H9 (cell line): ENCODE data around the gene EPHB2. TPM values are rescaled to one million over a fixed set of nuclear protein-coding genes. Genes with fewer than 3 reads are reported as not detected.

ENCODE experiments used
- DNase-seq: peaks from one replicate; pipeline ENCODE4 v3.0.0-alpha.2; 2017
- H2AFZ ChIP-seq: one replicate; pipeline ENCODE4 v1.6.1; 2013; ENCODE audit warnings: mild to moderate bottlenecking, low read length, control low read depth, moderate library complexity
- H2AK5ac ChIP-seq: 2 replicates; pipeline ENCODE4 v1.6.1; 2013; ENCODE audit warnings: low read length, control low read depth, mixed read lengths; ENCODE audit not compliant: insufficient read length
- H2BK120ac ChIP-seq: one replicate; pipeline ENCODE4 v1.6.1; 2013; ENCODE audit warnings: low read depth, mild to moderate bottlenecking, low read length, control low read depth, inconsistent platforms; ENCODE audit not compliant: poor library complexity, severe bottlenecking
- H2BK12ac ChIP-seq: 2 replicates; pipeline ENCODE4 v1.6.1; 2013; ENCODE audit warnings: low read length, control low read depth, mixed read lengths, low read depth; ENCODE audit not compliant: insufficient read length
- H2BK15ac ChIP-seq: 2 replicates; pipeline ENCODE4 v1.6.1; 2013; ENCODE audit warnings: low read depth, low read length, control low read depth
- H2BK20ac ChIP-seq: one replicate; pipeline ENCODE4 v1.6.1; 2013; ENCODE audit warnings: low read depth, mild to moderate bottlenecking, low read length, control low read depth, inconsistent platforms; ENCODE audit not compliant: poor library complexity, severe bottlenecking
- H2BK5ac ChIP-seq: 2 replicates; pipeline ENCODE4 v1.6.1; 2013; ENCODE audit warnings: low read length, control low read depth, mixed read lengths; ENCODE audit not compliant: insufficient read length
- H3K14ac ChIP-seq: 2 replicates; pipeline ENCODE4 v1.6.1; 2013; ENCODE audit warnings: low read length, control low read depth; ENCODE audit not compliant: insufficient read depth
- H3K18ac ChIP-seq: 2 replicates; pipeline ENCODE4 v1.6.1; 2013; ENCODE audit warnings: low read depth, mild to moderate bottlenecking, mixed read lengths, low read length, control low read depth; ENCODE audit not compliant: insufficient read length
- H3K23ac ChIP-seq: 2 replicates; pipeline ENCODE4 v1.6.1; 2013; ENCODE audit warnings: low read length, control low read depth, mixed read lengths, low read depth; ENCODE audit not compliant: insufficient read length
- H3K23me2 ChIP-seq: 2 replicates; pipeline ENCODE4 v1.6.1; 2013; ENCODE audit warnings: low read depth, mild to moderate bottlenecking, mixed read lengths, low read length, control low read depth; ENCODE audit not compliant: insufficient read length, poor library complexity, severe bottlenecking
- H3K27ac ChIP-seq: 2 replicates; pipeline ENCODE4 v1.5.1; 2013; ENCODE audit warnings: low read length, control low read depth, mixed read lengths, low read depth; ENCODE audit not compliant: insufficient read length
- H3K27me3 ChIP-seq: 2 replicates; pipeline ENCODE4 v1.6.1; 2013; ENCODE audit warnings: low read length, control low read depth, inconsistent platforms; ENCODE audit not compliant: insufficient read depth
- H3K4ac ChIP-seq: 2 replicates; pipeline ENCODE4 v1.6.1; 2013; ENCODE audit warnings: low read depth, mild to moderate bottlenecking, control low read depth, inconsistent platforms, low read length, moderate library complexity
- H3K4me1 ChIP-seq: 2 replicates; pipeline ENCODE4 v1.6.1; 2013; ENCODE audit warnings: low read length, control low read depth, inconsistent platforms; ENCODE audit not compliant: insufficient read depth
- H3K4me2 ChIP-seq: 2 replicates; pipeline ENCODE4 v1.6.1; 2013; ENCODE audit warnings: low read length, control low read depth, mixed read lengths; ENCODE audit not compliant: insufficient read length, insufficient read depth
- H3K56ac ChIP-seq: 2 replicates; pipeline ENCODE4 v1.6.1; 2013; ENCODE audit warnings: low read depth, mild to moderate bottlenecking, mixed read lengths, low read length, control low read depth; ENCODE audit not compliant: insufficient read length
- H3K79me1 ChIP-seq: 2 replicates; pipeline ENCODE4 v1.6.1; 2013; ENCODE audit warnings: low read depth, mild to moderate bottlenecking, moderate library complexity, low read length, control low read depth, inconsistent platforms; ENCODE audit not compliant: insufficient read depth, poor library complexity, severe bottlenecking
- H3K79me2 ChIP-seq: 2 replicates; pipeline ENCODE4 v1.6.1; 2013; ENCODE audit warnings: low read length, control low read depth, inconsistent platforms; ENCODE audit not compliant: insufficient read depth
- H3K9ac ChIP-seq: 2 replicates; pipeline ENCODE4 v1.6.1; 2013; ENCODE audit warnings: low read length, control low read depth, mixed read lengths; ENCODE audit not compliant: insufficient read length; ENCODE audit errors: extremely low read depth
- H3K9me3 ChIP-seq: one replicate; pipeline ENCODE4 v1.6.1; 2013; ENCODE audit warnings: low read depth, low read length, inconsistent platforms; ENCODE audit not compliant: control insufficient read depth
- H3T11ph ChIP-seq: one replicate; pipeline ENCODE4 v1.6.1; 2013; ENCODE audit warnings: mild to moderate bottlenecking, low read length, control low read depth, inconsistent platforms
- H4K20me1 ChIP-seq: one replicate; pipeline ENCODE4 v1.6.1; 2013; ENCODE audit not compliant: control insufficient read depth, insufficient read length, insufficient read depth
- H4K5ac ChIP-seq: 2 replicates; pipeline ENCODE4 v1.6.1; 2013; ENCODE audit warnings: low read depth, mild to moderate bottlenecking, mixed read lengths, low read length, control low read depth; ENCODE audit not compliant: insufficient read length
- H4K8ac ChIP-seq: replicated peaks from 2 replicates; pipeline ENCODE4 v1.6.1; 2013; ENCODE audit warnings: low read length, control low read depth, mixed read lengths, low read depth; ENCODE audit not compliant: insufficient read length
- H4K91ac ChIP-seq: 2 replicates; pipeline ENCODE4 v1.6.1; 2013; ENCODE audit warnings: low read depth, mild to moderate bottlenecking, moderate library complexity, mixed read lengths, low read length, control low read depth; ENCODE audit not compliant: insufficient read length
- H3K27ac Mint-ChIP-seq, 3 experiments: 2 replicates in 2 of 3; 3 replicates in 1 of 3; pipeline ENCODE4 v1.8.0; 2020 to 2021; ENCODE audit warnings: mixed read lengths in 3 of 3, mild to moderate bottlenecking in 1 of 3, moderate library complexity in 1 of 3
- H3K27me3 Mint-ChIP-seq: 2 replicates; pipeline ENCODE4 v1.8.0; 2021; ENCODE audit warnings: low read depth, mild to moderate bottlenecking, moderate library complexity, mixed read lengths
- H3K36me3 Mint-ChIP-seq, 3 experiments: 2 replicates in 2 of 3; 3 replicates in 1 of 3; pipeline ENCODE4 v1.8.0; 2020 to 2021; ENCODE audit warnings: low read depth in 3 of 3, mixed read lengths in 3 of 3; ENCODE audit not compliant: insufficient read depth in 1 of 3
- H3K4me1 Mint-ChIP-seq, 2 experiments: 2 replicates each; pipeline ENCODE4 v1.8.0; 2020; ENCODE audit warnings: mixed read lengths in 2 of 2
- H3K4me3 Mint-ChIP-seq, 2 experiments: 2 replicates in 1 of 2; 3 replicates in 1 of 2; pipeline ENCODE4 v1.8.0; 2020 to 2021; ENCODE audit warnings: mild to moderate bottlenecking in 2 of 2, mixed read lengths in 2 of 2, moderate library complexity in 1 of 2
- H3K9me3 Mint-ChIP-seq, 2 experiments: 2 replicates in 1 of 2; 3 replicates in 1 of 2; pipeline ENCODE4 v1.8.0; 2020; ENCODE audit warnings: mild to moderate bottlenecking in 2 of 2, mixed read lengths in 2 of 2, moderate library complexity in 1 of 2
- WGBS: extraction: QIAGEN DNeasy Blood & Tissue Kit; methylation state at CpG from one replicate; pipeline ENCODE4 v1.1.7; 2013; ENCODE audit warnings: missing lambda C conversion rate, low lambda C conversion rate, mixed read lengths; ENCODE audit not compliant: insufficient read length; ENCODE audit errors: extremely low coverage; 5-methylcytosine and 5-hydroxymethylcytosine counted together
- total RNA-seq: library from RNA; stranded (reverse); gene quantifications from 2 replicates; pipeline ENCODE4 v1.2.1, GENCODE V29; 2021
- TF ChIP-seq, protein P1 (sequence below): fragments of 200-600 bp; sonication (generic); conservative IDR thresholded peaks from 3 replicates; pipeline ENCODE4 v1.8.0; 2021; ENCODE audit warnings: antibody characterized with exemption, mild to moderate bottlenecking

EPHB2 gene
- total RNA-seq, 1 experiment from 2014 or later: 9.5 TPM

GRCh38 chr1:22784317-22784716 lies 73.7 kb downstream of the EPHB2 start:
- WGBS: no CpG with 5 or more reads among the region's 19 CpGs
- H3K27me3 ChIP-seq: no peaks in the 10 kb centered on the region
- H3K79me1 ChIP-seq: no peaks in the 10 kb centered on the region
- H4K5ac ChIP-seq: no peak overlapping the region
- H3K56ac ChIP-seq: no peak overlapping the region
- H2BK12ac ChIP-seq: no peak overlapping the region
- H3K23ac ChIP-seq: no peak overlapping the region
- no peak overlapping the region for H2AK5ac ChIP-seq
- Mint-ChIP-seq H3K27ac (no peak overlapping the region), H3K36me3 (no peaks in the 10 kb centered on the region), H3K27me3 (no peaks in the 10 kb centered on the region), H3K9me3 (no peaks in the 10 kb centered on the region), H3K4me1 (peaks cover 15 to 48% of the 10 kb centered on the region in 2 experiments), H3K4me3 (no peak overlapping the region)
- no peaks in the 10 kb centered on the region for H3K9me3 ChIP-seq
- H3K9ac ChIP-seq: no peak overlapping the region
- no peak overlapping the region for H2BK5ac ChIP-seq
- TF ChIP-seq, protein P1, sequence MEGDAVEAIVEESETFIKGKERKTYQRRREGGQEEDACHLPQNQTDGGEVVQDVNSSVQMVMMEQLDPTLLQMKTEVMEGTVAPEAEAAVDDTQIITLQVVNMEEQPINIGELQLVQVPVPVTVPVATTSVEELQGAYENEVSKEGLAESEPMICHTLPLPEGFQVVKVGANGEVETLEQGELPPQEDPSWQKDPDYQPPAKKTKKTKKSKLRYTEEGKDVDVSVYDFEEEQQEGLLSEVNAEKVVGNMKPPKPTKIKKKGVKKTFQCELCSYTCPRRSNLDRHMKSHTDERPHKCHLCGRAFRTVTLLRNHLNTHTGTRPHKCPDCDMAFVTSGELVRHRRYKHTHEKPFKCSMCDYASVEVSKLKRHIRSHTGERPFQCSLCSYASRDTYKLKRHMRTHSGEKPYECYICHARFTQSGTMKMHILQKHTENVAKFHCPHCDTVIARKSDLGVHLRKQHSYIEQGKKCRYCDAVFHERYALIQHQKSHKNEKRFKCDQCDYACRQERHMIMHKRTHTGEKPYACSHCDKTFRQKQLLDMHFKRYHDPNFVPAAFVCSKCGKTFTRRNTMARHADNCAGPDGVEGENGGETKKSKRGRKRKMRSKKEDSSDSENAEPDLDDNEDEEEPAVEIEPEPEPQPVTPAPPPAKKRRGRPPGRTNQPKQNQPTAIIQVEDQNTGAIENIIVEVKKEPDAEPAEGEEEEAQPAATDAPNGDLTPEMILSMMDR: no peak
- H3K4ac ChIP-seq: no peak overlapping the region
- H2BK15ac ChIP-seq: no peak overlapping the region
- no peak overlapping the region for H3K18ac ChIP-seq
- H3K79me2 ChIP-seq: no peaks in the 10 kb centered on the region
- H2BK20ac ChIP-seq: no peak overlapping the region
- no peak for DNase-seq
- no peak overlapping the region for H2BK120ac ChIP-seq
- H3T11ph ChIP-seq: no peak overlapping the region
- no peak overlapping the region for H2AFZ ChIP-seq
- 0 out of 2 replicates have a peak, but pooled peaks cover 3% of the 10 kb centered on the region for H3K4me1 ChIP-seq
- H4K91ac ChIP-seq: no peak overlapping the region
- no peaks in the 10 kb centered on the region for H4K20me1 ChIP-seq
- no peak overlapping the region for H3K4me2 ChIP-seq
- no peaks in the 10 kb centered on the region for H3K23me2 ChIP-seq
- no peak overlapping the region for H4K8ac ChIP-seq
- H3K14ac ChIP-seq: no peak overlapping the region
- no peak overlapping the region for H3K27ac ChIP-seq
